T-helper 17 cell (primary cell): ENCODE measurements around the gene FAHD2A. TPM values are rescaled to one million over a fixed set of nuclear protein-coding genes. Genes with fewer than 3 reads are reported as not detected.
"Not testable (repeated sequence)": the region's sequence is repeated elsewhere in the genome, so short reads cannot be mapped to it uniquely, and the experiment has no call there.

Source experiments
- ATAC-seq: fragments of 150-1000 bp; cut with Tn5 transposase; 2 replicates; pipeline ENCODE4 v1.10.0; 2021; ENCODE audit warnings: mild to moderate bottlenecking, moderate library complexity
- DNase-seq, 3 donors: peaks; one replicate each; pipeline versions ENCODE4 v3.0.0 to v3.0.0-alpha.2; 2020 to 2021
- H3K9me3 ChIP-seq: one replicate; pipeline ENCODE4 v1.7.0; 2013; ENCODE audit warnings: low read length, mild to moderate bottlenecking; ENCODE audit not compliant: control insufficient read depth, poor library complexity, severe bottlenecking
- H3K27ac Mint-ChIP-seq: one replicate; pipeline ENCODE4 v1.8.0; 2022; ENCODE audit warnings: mild to moderate bottlenecking, moderate library complexity, mixed read lengths
- H3K27me3 Mint-ChIP-seq: one replicate; pipeline ENCODE4 v1.8.0; 2022; ENCODE audit warnings: mixed read lengths
- H3K36me3 Mint-ChIP-seq: one replicate; pipeline ENCODE4 v1.8.0; 2022; ENCODE audit warnings: low read depth, mixed read lengths
- H3K4me1 Mint-ChIP-seq: one replicate; pipeline ENCODE4 v1.8.0; 2022; ENCODE audit warnings: mild to moderate bottlenecking, mixed read lengths
- H3K4me3 Mint-ChIP-seq: one replicate; pipeline ENCODE4 v1.8.0; 2022; ENCODE audit warnings: mild to moderate bottlenecking, moderate library complexity, mixed read lengths
- total RNA-seq, 4 donors: library from RNA in 2 of 4; stranded (reverse) in 2 of 4; gene quantifications; one replicate each; pipeline ENCODE4 v1.2.3 and lab custom pipeline; 2022 to 2026

Gene FAHD2A
- total RNA-seq, 2 donors from 2014 or later, result 19.1 to 19.8 TPM

GRCh38 chr2:95362486-95362885, 40.0 kb upstream of the FAHD2A start:
- ATAC-seq, result no peak
- H3K9me3 ChIP-seq, result no peaks in the 10 kb centered on the region
- peaks cover 34% of the 10 kb centered on the region for H3K27me3 Mint-ChIP-seq

DNA sequence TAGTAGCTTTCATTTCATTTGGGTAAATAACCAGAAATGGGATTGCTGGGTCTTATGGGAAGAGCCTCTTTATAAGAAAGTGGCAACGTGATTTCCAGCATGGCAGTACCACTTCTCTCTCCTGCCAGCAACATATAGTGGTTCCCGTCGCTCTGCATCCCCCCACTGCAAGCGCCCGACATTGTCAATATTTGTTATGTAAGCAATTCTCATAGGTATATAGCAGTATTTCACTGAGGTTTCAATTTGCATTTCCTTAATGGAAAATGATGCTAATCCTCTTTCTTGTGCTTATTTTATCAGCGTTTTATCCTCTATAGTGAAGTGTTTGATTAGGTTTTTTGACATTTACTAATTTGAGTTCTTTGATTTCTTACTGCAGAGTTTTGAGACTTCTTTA, 36.0 kb upstream of the FAHD2A start:
- Mint-ChIP-seq H3K4me3 (no peak overlapping the region), H3K27me3 (peaks cover 28% of the 10 kb centered on the region), H3K27ac (no peak overlapping the region), H3K4me1 (peaks cover 2% of the 10 kb centered on the region), H3K36me3 (no peaks in the 10 kb centered on the region)
- no peaks in the 10 kb centered on the region for H3K9me3 ChIP-seq
- no peak for ATAC-seq
- DNase-seq, result no peak

More at GRCh38 chr2:95362486-95362885, 40.0 kb upstream of the FAHD2A start:
- Mint-ChIP-seq H3K4me3 (no peak overlapping the region), H3K27ac (no peak overlapping the region), H3K4me1 (peaks cover 2% of the 10 kb centered on the region), H3K36me3 (no peaks in the 10 kb centered on the region)
- DNase-seq, result no peak

- Mint-ChIP-seq H3K27me3 (peaks cover 53% of the 10 kb centered on the region), H3K27ac (no peak overlapping the region), H3K36me3 (no peaks in the 10 kb centered on the region), H3K4me1 (peaks cover 2% of the 10 kb centered on the region), H3K4me3 (no peak overlapping the region)
- no peak for DNase-seq
- ATAC-seq, result no peak
- no peaks in the 10 kb centered on the region for H3K9me3 ChIP-seq
Measured at GRCh38 chr2:95372216-95372829, 30.2 kb upstream of the FAHD2A start.

DNA sequence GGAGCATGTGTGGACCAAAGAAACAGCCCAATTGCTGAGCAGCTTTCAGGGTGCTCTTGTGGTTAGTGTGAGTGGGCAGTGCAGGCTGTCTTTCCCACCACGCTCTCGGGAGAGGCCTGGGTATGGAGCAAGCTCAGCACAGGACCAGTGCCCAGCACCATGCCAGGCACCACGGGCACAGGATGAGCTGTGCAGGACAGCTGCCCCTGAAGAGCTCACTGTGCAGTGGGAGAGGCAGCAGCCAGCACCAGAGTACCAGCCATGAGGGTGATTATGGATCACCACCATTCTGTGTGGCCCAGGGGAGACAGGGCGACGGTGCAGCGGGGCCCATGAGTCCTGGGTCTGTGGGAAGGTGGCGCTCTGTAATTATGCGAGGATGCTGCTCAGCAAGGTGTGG, 29.7 kb upstream of the FAHD2A start:
- no peak for DNase-seq
- Mint-ChIP-seq H3K4me3 (no peak overlapping the region), H3K27ac (no peak overlapping the region), H3K4me1 (peaks cover 2% of the 10 kb centered on the region), H3K27me3 (peaks cover 55% of the 10 kb centered on the region), H3K36me3 (no peaks in the 10 kb centered on the region)
- H3K9me3 ChIP-seq, result no peaks in the 10 kb centered on the region
- ATAC-seq, result no peak

GRCh38 chr2:95374029-95374428, 28.5 kb upstream of the FAHD2A start:
- DNase-seq (no peak), ATAC-seq (no peak)
- Mint-ChIP-seq H3K36me3 (no peaks in the 10 kb centered on the region), H3K4me1 (peaks cover 2% of the 10 kb centered on the region), H3K4me3 (no peak overlapping the region), H3K27me3 (peaks cover 48% of the 10 kb centered on the region), H3K27ac (no peak overlapping the region)
- H3K9me3 ChIP-seq, result no peaks in the 10 kb centered on the region

DNA sequence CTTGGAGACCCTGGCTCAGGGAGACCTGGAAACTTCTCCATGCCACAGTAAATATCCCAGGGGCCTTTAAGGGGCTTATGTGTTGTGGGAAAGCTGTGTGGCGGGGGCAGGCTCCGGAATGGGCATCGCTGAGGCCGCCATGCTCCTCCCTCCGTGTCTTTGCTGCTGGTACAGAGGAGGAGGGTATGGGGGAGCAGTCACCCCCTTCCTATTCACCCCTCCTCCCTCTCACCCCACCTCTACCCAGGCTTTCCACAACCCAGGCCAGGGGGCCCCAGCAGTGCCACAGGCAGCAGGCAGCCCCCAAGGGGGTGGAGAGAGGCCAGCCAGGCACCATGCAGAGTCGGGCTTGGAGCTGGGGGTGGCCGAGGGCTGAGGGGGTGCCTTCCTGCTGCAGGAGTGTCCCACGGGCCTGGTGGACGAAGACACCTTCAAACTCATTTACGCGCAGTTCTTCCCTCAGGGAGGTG, 28.0 kb upstream of the FAHD2A start:
- Mint-ChIP-seq H3K4me1 (peaks cover 2% of the 10 kb centered on the region), H3K27ac (no peak overlapping the region), H3K4me3 (no peak overlapping the region), H3K27me3 (peaks cover 47% of the 10 kb centered on the region), H3K36me3 (no peaks in the 10 kb centered on the region)
- H3K9me3 ChIP-seq, result no peaks in the 10 kb centered on the region
- DNase-seq (no peak), ATAC-seq (no peak)

- Mint-ChIP-seq H3K27me3 (peaks cover 52% of the 10 kb centered on the region), H3K4me1 (peaks cover 6% of the 10 kb centered on the region), H3K36me3 (no peaks in the 10 kb centered on the region), H3K4me3 (no peak overlapping the region), H3K27ac (no peak overlapping the region)
- H3K9me3 ChIP-seq, result no peaks in the 10 kb centered on the region
- DNase-seq (no peak), ATAC-seq (no peak)
Measured at GRCh38 chr2:95374921-95375471, 27.5 kb upstream of the FAHD2A start.

GRCh38 chr2:95375532-95376150, 26.9 kb upstream of the FAHD2A start:
- no peak for ATAC-seq
- H3K9me3 ChIP-seq, result no peaks in the 10 kb centered on the region
- Mint-ChIP-seq H3K4me3 (no peak overlapping the region), H3K4me1 (peaks cover 6% of the 10 kb centered on the region), H3K27ac (no peak overlapping the region), H3K36me3 (peaks cover 2% of the 10 kb centered on the region), H3K27me3 (peaks cover 59% of the 10 kb centered on the region)
- no peak for DNase-seq

- peaks cover 6% of the 10 kb centered on the region for H3K4me1 Mint-ChIP-seq
- no peaks in the 10 kb centered on the region for H3K9me3 ChIP-seq
- H3K36me3 Mint-ChIP-seq, result peaks cover 2% of the 10 kb centered on the region
- no peak overlapping the region for H3K27ac Mint-ChIP-seq
- H3K27me3 Mint-ChIP-seq, result peaks cover 66% of the 10 kb centered on the region
- H3K4me3 Mint-ChIP-seq, result no peak overlapping the region
- no peak for DNase-seq
- no peak for ATAC-seq
Measured at GRCh38 chr2:95376311-95377215, 25.9 kb upstream of the FAHD2A start.

- no peaks in the 10 kb centered on the region for H3K9me3 ChIP-seq
- Mint-ChIP-seq H3K4me1 (peaks cover 6% of the 10 kb centered on the region), H3K36me3 (peaks cover 2% of the 10 kb centered on the region), H3K4me3 (no peak overlapping the region), H3K27ac (no peak overlapping the region), H3K27me3 (peaks cover 65% of the 10 kb centered on the region)
- DNase-seq (no peak), ATAC-seq (no peak)
Measured at GRCh38 chr2:95377216-95378123, 25.0 kb upstream of the FAHD2A start.

DNA sequence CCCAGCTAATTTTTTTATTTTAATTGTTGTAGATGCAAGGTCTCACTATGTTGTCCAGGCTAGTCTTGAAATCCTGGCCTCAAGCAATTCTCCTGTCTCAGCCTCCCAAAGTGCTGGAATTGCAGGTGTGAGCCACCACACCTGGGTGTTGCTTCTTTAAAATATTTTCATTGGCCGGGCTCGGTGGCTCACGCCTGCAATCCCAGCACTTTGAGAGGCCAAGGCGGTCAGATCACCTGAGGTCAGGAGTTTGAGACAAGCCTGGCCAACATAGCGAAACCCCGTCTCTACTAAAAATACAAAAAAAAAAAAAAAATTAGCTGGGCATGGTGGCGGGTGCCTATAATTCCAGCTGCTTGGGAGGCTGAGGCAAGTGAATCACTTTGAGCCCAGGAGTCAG, 24.2 kb upstream of the FAHD2A start:
- H3K4me3 Mint-ChIP-seq, H3K9me3 ChIP-seq, H3K27ac Mint-ChIP-seq, DNase-seq, ATAC-seq, H3K4me1 Mint-ChIP-seq, H3K36me3 Mint-ChIP-seq: not testable (repeated sequence)
- peaks cover 64% of the 10 kb centered on the region for H3K27me3 Mint-ChIP-seq

DNA sequence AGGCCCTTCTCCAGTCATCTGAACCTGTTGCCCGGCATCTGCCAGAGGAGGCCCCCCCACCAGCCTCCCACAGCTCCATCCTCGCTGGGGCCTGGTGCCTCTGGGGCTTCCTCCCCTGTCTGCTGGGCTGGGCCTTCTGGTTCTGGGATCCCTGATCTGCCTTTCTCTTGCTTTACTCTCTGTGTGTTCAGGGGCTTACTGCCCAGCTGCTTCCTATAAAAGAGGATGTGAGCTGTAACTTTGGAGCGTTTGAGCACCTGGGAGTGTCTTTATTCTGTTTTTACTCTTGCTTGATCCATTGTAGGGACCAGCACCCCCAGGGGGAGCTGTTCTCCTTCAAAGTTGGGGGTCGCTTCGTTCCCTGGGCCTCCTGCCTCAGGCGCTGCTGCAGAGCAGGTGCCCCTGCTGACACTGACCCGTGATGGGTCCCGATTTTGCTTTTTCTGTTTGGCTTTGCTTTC, 23.1 kb upstream of the FAHD2A start:
- Mint-ChIP-seq H3K36me3 (peaks cover 2% of the 10 kb centered on the region), H3K4me1 (peaks cover 6% of the 10 kb centered on the region), H3K4me3 (no peak overlapping the region), H3K27ac (no peak overlapping the region), H3K27me3 (peaks cover 61% of the 10 kb centered on the region)
- ATAC-seq, result no peak
- no peaks in the 10 kb centered on the region for H3K9me3 ChIP-seq
- no peak for DNase-seq
